Measurements from ENCODE around the gene ATXN2L.

Gene ATXN2L

GRCh38 chr16:28865001-28865688 lies 42.3 kb downstream of the ATXN2L start:
- H2BK15ac ChIP-seq (ENCODE audit: low read length) = no peak overlapping the region

GRCh38 chr16:28865722-28866453 lies 43.1 kb downstream of the ATXN2L start:
- no CpG with 5 or more reads among the region's 32 CpGs for WGBS, 2 donors (ENCODE audit: extremely low coverage in 2 of 2, insufficient read length in 2 of 2, insufficient replicate concordance in 1 of 2)
- H3K4me1 ChIP-seq (ENCODE audit: control insufficient read depth in 2 of 2, insufficient read depth in 1 of 2, low read depth in 1 of 2, low read length in 2 of 2) = peaks cover 6 to 12% of the 10 kb centered on the region in 2 donors
- H3K79me1 ChIP-seq (ENCODE audit: low read depth, low read length) = peaks cover 21% of the 10 kb centered on the region
- no peak for DNase-seq (ENCODE audit: low spot score)
- no peak overlapping the region for H2BK120ac ChIP-seq (ENCODE audit: low read depth, low read length)
- no peak overlapping the region for H4K91ac ChIP-seq (ENCODE audit: low read depth, low read length, poor library complexity)
- H3K14ac ChIP-seq (ENCODE audit: low read length) = no peak overlapping the region
- H3K27ac ChIP-seq (replicated peaks; ENCODE audit: low read length) = no peak overlapping the region
- peak overlapping the region in 1 of 2 donors; percentile 11 for H3K4me3 ChIP-seq (ENCODE audit: low read length in 2 of 2)
- H3K27me3 ChIP-seq (ENCODE audit: control insufficient read depth in 3 of 3, insufficient read depth in 3 of 3, low read depth in 1 of 3, low read length in 3 of 3) = no peaks in the 10 kb centered on the region
- H2BK15ac ChIP-seq (ENCODE audit: low read length) = no peak overlapping the region
- H3K18ac ChIP-seq (ENCODE audit: low read length) = no peak overlapping the region
- no peak overlapping the region for H3K4me2 ChIP-seq (ENCODE audit: insufficient read depth, low read length, poor library complexity, severe bottlenecking)
- H3K4ac ChIP-seq (ENCODE audit: low read length) = no peak overlapping the region
- H4K8ac ChIP-seq (ENCODE audit: low read depth, low read length) = no peak overlapping the region
- H2AK5ac ChIP-seq (ENCODE audit: low read depth, low read length) = no peak overlapping the region
- H2AFZ ChIP-seq (ENCODE audit: low read length) = no peak overlapping the region
- no peak overlapping the region for H3K23ac ChIP-seq (ENCODE audit: low read depth, low read length, poor library complexity)
- peaks cover 29 to 47% of the 10 kb centered on the region in 2 donors for H3K36me3 ChIP-seq (replicated peaks in 1 of 2; ENCODE audit: control insufficient read depth in 2 of 2, insufficient read depth in 2 of 2, low read length in 2 of 2)
- no peak overlapping the region for H3K9ac ChIP-seq (ENCODE audit: low read depth, low read length, poor library complexity)
- peaks cover 0 to 2% of the 10 kb centered on the region in 2 donors for H3K9me3 ChIP-seq (replicated peaks in 1 of 2; ENCODE audit: control insufficient read depth in 2 of 2, insufficient read depth in 1 of 2, low read depth in 1 of 2, low read length in 2 of 2)
- H2BK12ac ChIP-seq (ENCODE audit: low read length) = no peak overlapping the region
- no peak overlapping the region for H2BK5ac ChIP-seq (ENCODE audit: low read length)

More at GRCh38 chr16:28865001-28865688, 42.3 kb downstream of the ATXN2L start:
- Histone ChIP-seq H2BK12ac (ENCODE audit: low read length) (no peak overlapping the region), H3K27ac (replicated peaks; ENCODE audit: low read length) (no peak overlapping the region), H3K4me3 (ENCODE audit: low read length in 2 of 2) (peak overlapping the region in 1 of 2 donors; percentile 99), H3K18ac (ENCODE audit: low read length) (no peak overlapping the region), H3K9ac (ENCODE audit: low read depth, low read length, poor library complexity) (no peak overlapping the region), H2BK5ac (ENCODE audit: low read length) (no peak overlapping the region), H3K36me3 (replicated peaks in 1 of 2; ENCODE audit: control insufficient read depth in 2 of 2, insufficient read depth in 2 of 2, low read length in 2 of 2) (peaks cover 23 to 40% of the 10 kb centered on the region in 2 donors), H3K14ac (ENCODE audit: low read length) (no peak overlapping the region), H3K9me3 (replicated peaks in 1 of 2; ENCODE audit: control insufficient read depth in 2 of 2, insufficient read depth in 1 of 2, low read depth in 1 of 2, low read length in 2 of 2) (peaks cover 0 to 2% of the 10 kb centered on the region in 2 donors), H2AFZ (ENCODE audit: low read length) (no peak overlapping the region), H3K4me2 (ENCODE audit: insufficient read depth, low read length, poor library complexity, severe bottlenecking) (no peak overlapping the region), H4K91ac (ENCODE audit: low read depth, low read length, poor library complexity) (no peak overlapping the region), H2AK5ac (ENCODE audit: low read depth, low read length) (no peak overlapping the region), H2BK120ac (ENCODE audit: low read depth, low read length) (no peak overlapping the region), H3K27me3 (ENCODE audit: control insufficient read depth in 3 of 3, insufficient read depth in 3 of 3, low read depth in 1 of 3, low read length in 3 of 3) (no peaks in the 10 kb centered on the region), H4K8ac (ENCODE audit: low read depth, low read length) (no peak overlapping the region), H3K79me1 (ENCODE audit: low read depth, low read length) (peaks cover 21% of the 10 kb centered on the region), H3K4ac (ENCODE audit: low read length) (no peak overlapping the region), H3K4me1 (ENCODE audit: control insufficient read depth in 2 of 2, insufficient read depth in 1 of 2, low read depth in 1 of 2, low read length in 2 of 2) (peaks cover 6 to 12% of the 10 kb centered on the region in 2 donors), H3K23ac (ENCODE audit: low read depth, low read length, poor library complexity) (no peak overlapping the region)
- no CpG with 5 or more reads among the region's 12 CpGs for WGBS, 2 donors (ENCODE audit: extremely low coverage in 2 of 2, insufficient read length in 2 of 2, insufficient replicate concordance in 1 of 2)
- no peak for DNase-seq (ENCODE audit: low spot score)

GRCh38 chr16:28866454-28866804 lies 43.6 kb downstream of the ATXN2L start:
- H3K27ac ChIP-seq (replicated peaks; ENCODE audit: low read length) = no peak overlapping the region
- WGBS, 2 donors (ENCODE audit: extremely low coverage in 2 of 2, insufficient read length in 2 of 2, insufficient replicate concordance in 1 of 2) = no CpG with 5 or more reads among the region's 17 CpGs

GRCh38 chr16:28867241-28867640 lies 44.4 kb downstream of the ATXN2L start:
- no peak overlapping the region for H3K9ac ChIP-seq (ENCODE audit: low read depth, low read length, poor library complexity)
- H3K14ac ChIP-seq (ENCODE audit: low read length) = no peak overlapping the region
- H2BK12ac ChIP-seq (ENCODE audit: low read length) = no peak overlapping the region
- H3K23ac ChIP-seq (ENCODE audit: low read depth, low read length, poor library complexity) = no peak overlapping the region
- H2AFZ ChIP-seq (ENCODE audit: low read length) = no peak overlapping the region
- H2AK5ac ChIP-seq (ENCODE audit: low read depth, low read length) = no peak overlapping the region
- peaks cover 0 to 2% of the 10 kb centered on the region in 2 donors for H3K9me3 ChIP-seq (replicated peaks in 1 of 2; ENCODE audit: control insufficient read depth in 2 of 2, insufficient read depth in 1 of 2, low read depth in 1 of 2, low read length in 2 of 2)
- H3K4me2 ChIP-seq (ENCODE audit: insufficient read depth, low read length, poor library complexity, severe bottlenecking) = no peak overlapping the region
- peaks cover 22% of the 10 kb centered on the region for H3K79me1 ChIP-seq (ENCODE audit: low read depth, low read length)
- no peak overlapping the region for H4K91ac ChIP-seq (ENCODE audit: low read depth, low read length, poor library complexity)
- WGBS, 2 donors (ENCODE audit: extremely low coverage in 2 of 2, insufficient read length in 2 of 2, insufficient replicate concordance in 1 of 2) = no CpG with 5 or more reads among the region's 13 CpGs
- H3K36me3 ChIP-seq (replicated peaks in 1 of 2; ENCODE audit: control insufficient read depth in 2 of 2, insufficient read depth in 2 of 2, low read length in 2 of 2) = peaks cover 38 to 61% of the 10 kb centered on the region in 2 donors
- H3K27me3 ChIP-seq (ENCODE audit: control insufficient read depth in 3 of 3, insufficient read depth in 3 of 3, low read depth in 1 of 3, low read length in 3 of 3) = no peaks in the 10 kb centered on the region
- H2BK120ac ChIP-seq (ENCODE audit: low read depth, low read length) = no peak overlapping the region
- peaks cover 6 to 12% of the 10 kb centered on the region in 2 donors for H3K4me1 ChIP-seq (ENCODE audit: control insufficient read depth in 2 of 2, insufficient read depth in 1 of 2, low read depth in 1 of 2, low read length in 2 of 2)
- H3K27ac ChIP-seq (replicated peaks; ENCODE audit: low read length) = no peak overlapping the region
- no peak overlapping the region for H3K4me3 ChIP-seq (ENCODE audit: low read length in 2 of 2)
- no peak overlapping the region for H4K8ac ChIP-seq (ENCODE audit: low read depth, low read length)
- no peak overlapping the region for H2BK15ac ChIP-seq (ENCODE audit: low read length)
- no peak overlapping the region for H3K18ac ChIP-seq (ENCODE audit: low read length)
- no peak for DNase-seq (ENCODE audit: low spot score)
- H3K4ac ChIP-seq (ENCODE audit: low read length) = no peak overlapping the region
- H2BK5ac ChIP-seq (ENCODE audit: low read length) = no peak overlapping the region

More at GRCh38 chr16:28866454-28866804, 43.6 kb downstream of the ATXN2L start:
- Histone ChIP-seq H4K91ac (ENCODE audit: low read depth, low read length, poor library complexity) (no peak overlapping the region), H3K36me3 (replicated peaks in 1 of 2; ENCODE audit: control insufficient read depth in 2 of 2, insufficient read depth in 2 of 2, low read length in 2 of 2) (peaks cover 31 to 53% of the 10 kb centered on the region in 2 donors), H3K4ac (ENCODE audit: low read length) (no peak overlapping the region), H3K9ac (ENCODE audit: low read depth, low read length, poor library complexity) (no peak overlapping the region), H3K18ac (ENCODE audit: low read length) (no peak overlapping the region), H3K27me3 (ENCODE audit: control insufficient read depth in 3 of 3, insufficient read depth in 3 of 3, low read depth in 1 of 3, low read length in 3 of 3) (no peaks in the 10 kb centered on the region), H3K9me3 (replicated peaks in 1 of 2; ENCODE audit: control insufficient read depth in 2 of 2, insufficient read depth in 1 of 2, low read depth in 1 of 2, low read length in 2 of 2) (peaks cover 0 to 2% of the 10 kb centered on the region in 2 donors), H2AFZ (ENCODE audit: low read length) (no peak overlapping the region), H2AK5ac (ENCODE audit: low read depth, low read length) (no peak overlapping the region), H2BK120ac (ENCODE audit: low read depth, low read length) (no peak overlapping the region), H3K79me1 (ENCODE audit: low read depth, low read length) (peaks cover 21% of the 10 kb centered on the region), H3K23ac (ENCODE audit: low read depth, low read length, poor library complexity) (no peak overlapping the region), H3K4me1 (ENCODE audit: control insufficient read depth in 2 of 2, insufficient read depth in 1 of 2, low read depth in 1 of 2, low read length in 2 of 2) (peaks cover 6 to 12% of the 10 kb centered on the region in 2 donors), H2BK5ac (ENCODE audit: low read length) (no peak overlapping the region), H2BK12ac (ENCODE audit: low read length) (no peak overlapping the region), H3K4me3 (ENCODE audit: low read length in 2 of 2) (no peak overlapping the region), H4K8ac (ENCODE audit: low read depth, low read length) (no peak overlapping the region), H3K4me2 (ENCODE audit: insufficient read depth, low read length, poor library complexity, severe bottlenecking) (no peak overlapping the region), H2BK15ac (ENCODE audit: low read length) (no peak overlapping the region), H3K14ac (ENCODE audit: low read length) (no peak overlapping the region)
- no peak for DNase-seq (ENCODE audit: low spot score)

All from neuronal stem cell (in vitro differentiated cells).